Smooth muscle cell of the brain vasculature (primary cell): ENCODE measurements around the gene DCST1.

ENCODE experiments used
- DNase-seq: peaks from one replicate; pipeline ENCODE4 v3.0.0-alpha.2; 2012; ENCODE audit warnings: low read depth, low spot score

Gene DCST1

GRCh38 chr1:155052439-155053395 is 19.1 kb downstream of the DCST1 start:
- no peak for DNase-seq

- DNase-seq = no peak
These were observed 20.0 kb downstream of the DCST1 start for GRCh38 chr1:155053531-155054105.

GRCh38 chr1:155057104-155057503 is 23.5 kb downstream of the DCST1 start:
- no peak for DNase-seq

GRCh38 chr1:155057788-155058211 is 24.2 kb downstream of the DCST1 start:
- no peak for DNase-seq

GRCh38 chr1:155060736-155061135 is 27.1 kb downstream of the DCST1 start:
- DNase-seq = no peak

GRCh38 chr1:155061381-155062150 is 27.9 kb downstream of the DCST1 start:
- DNase-seq = peak; percentile 80

- no peak for DNase-seq
These were observed 28.6 kb downstream of the DCST1 start for GRCh38 chr1:155062151-155062686.

- DNase-seq = no peak
These were observed 29.2 kb downstream of the DCST1 start for GRCh38 chr1:155062702-155063411.

GRCh38 chr1:155063550-155064110 is 30.0 kb downstream of the DCST1 start, which contains the start of gene EFNA4:
Gene EFNA4 (plus strand): TSS chr1:155063740. CDS start chr1:155063824, 84 bp downstream.
- peak; percentile 57 for DNase-seq

- DNase-seq = no peak
These were observed 30.6 kb downstream of the DCST1 start for GRCh38 chr1:155064111-155064831.

GRCh38 chr1:155064832-155065429 is 31.3 kb downstream of the DCST1 start:
- no peak for DNase-seq

GRCh38 chr1:155066777-155067176 is 33.2 kb downstream of the DCST1 start:
- no peak for DNase-seq

- no peak for DNase-seq
These were observed 35.0 kb downstream of the DCST1 start for GRCh38 chr1:155068599-155068998.

GRCh38 chr1:155069551-155070157 is 36.0 kb downstream of the DCST1 start:
- DNase-seq = no peak

- no peak for DNase-seq
These were observed 36.6 kb downstream of the DCST1 start for GRCh38 chr1:155070158-155070621.

GRCh38 chr1:155070721-155071569 is 37.3 kb downstream of the DCST1 start:
- DNase-seq = no peak

- no peak for DNase-seq
These were observed 38.1 kb downstream of the DCST1 start for GRCh38 chr1:155071701-155072100.
